ENCODE data around the gene PRKCA.

Gene PRKCA

DNA sequence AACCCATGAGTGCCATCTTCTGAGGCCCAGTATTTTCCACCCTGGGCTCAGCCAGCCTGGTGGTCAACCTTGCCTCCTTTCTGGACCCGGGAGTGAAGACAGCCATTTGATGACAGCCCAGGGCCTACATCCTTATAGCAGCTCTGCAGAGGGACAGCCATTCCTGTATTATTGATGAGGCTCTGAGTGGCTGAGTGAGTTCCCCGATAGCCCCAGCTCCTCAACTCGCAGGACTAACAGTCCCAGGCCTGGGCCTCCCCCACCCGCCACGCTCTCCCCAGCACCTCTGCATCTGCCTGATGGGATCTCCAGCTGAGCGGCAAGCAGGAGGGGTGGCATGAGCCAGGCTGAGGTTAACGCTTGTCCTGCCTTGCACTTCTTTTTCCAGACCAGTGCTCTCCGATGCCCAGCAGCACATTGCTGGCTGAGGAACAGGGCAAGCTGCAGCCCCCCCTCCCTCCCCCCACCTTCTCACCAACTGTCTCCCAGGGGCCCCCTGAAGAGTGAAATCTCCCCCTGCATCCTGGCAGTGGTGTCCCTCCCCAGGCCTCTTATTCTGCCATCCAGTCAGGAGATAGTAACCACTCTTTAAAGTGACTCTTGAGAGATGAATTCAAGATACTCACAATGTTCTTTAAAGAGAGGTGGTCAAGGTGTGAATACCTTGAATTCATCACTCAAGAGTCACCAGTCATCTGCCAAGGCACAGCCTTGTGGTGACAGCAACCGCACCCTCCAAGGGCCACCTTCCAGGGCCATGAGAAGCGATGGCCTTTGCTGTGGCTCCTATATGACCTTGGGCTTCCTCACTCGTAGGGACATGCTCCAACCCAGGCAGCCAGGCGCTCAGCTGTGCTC is 556.0 kb downstream of the PRKCA start:
- DNase-seq: no peak

DNA sequence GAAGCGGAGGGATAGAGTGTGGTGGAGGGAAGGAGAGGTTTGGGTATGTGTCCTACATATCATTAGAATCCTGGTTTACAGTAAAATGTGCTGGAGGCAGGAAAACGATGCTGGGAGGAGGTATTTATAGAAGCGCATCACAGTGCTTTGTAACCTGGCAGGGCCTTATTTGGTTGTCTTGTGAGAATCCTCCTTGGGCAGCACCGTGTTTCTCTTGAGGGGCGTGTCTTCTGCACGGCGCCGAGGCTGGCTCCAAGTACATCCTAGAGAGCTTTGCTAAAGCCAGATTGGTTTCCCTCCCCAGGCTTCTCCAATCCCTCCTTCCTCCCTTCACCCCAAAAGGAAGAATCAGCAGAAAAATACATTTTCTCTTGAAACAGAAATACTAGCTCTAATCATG is 556.9 kb downstream of the PRKCA start:
- no peak for DNase-seq

DNA sequence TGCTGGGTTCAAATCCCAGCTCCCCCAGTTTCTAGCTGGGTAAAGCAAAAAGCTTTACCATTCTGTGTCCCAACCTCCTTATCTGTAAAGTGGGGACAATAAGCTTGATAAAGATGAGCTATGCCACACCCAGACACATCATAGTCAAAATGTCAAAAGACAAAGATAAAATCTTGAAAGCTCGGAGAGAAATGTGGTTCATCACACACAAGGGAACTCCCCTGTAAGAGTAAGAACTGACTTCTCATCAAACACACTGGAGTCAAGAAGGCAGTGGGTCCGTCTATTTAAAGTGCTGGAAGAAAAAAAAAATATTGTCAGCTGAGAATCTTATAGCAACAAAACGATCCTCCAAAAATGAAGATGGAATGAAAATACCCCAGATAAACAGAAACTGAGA is 557.8 kb downstream of the PRKCA start:
- no peak for DNase-seq
